ENCODE data around the gene PTPRG. TPM values are rescaled to one million over a fixed set of nuclear protein-coding genes. Genes with fewer than 3 reads are reported as not detected.

PTPRG gene
- total and polyA plus RNA-seq, 2 experiments from 2014 or later = 24.4 to 131 TPM

- TF ChIP-seq ZNF462 (CRISPR knock-in tag; IDR thresholded peaks at IDR 0.05) (no peak), ZNF114 (CRISPR knock-in tag; IDR thresholded peaks at IDR 0.05) (no peak), CREB1 (CRISPR knock-in tag; IDR thresholded peaks at IDR 0.05; ENCODE audit: low read depth) (no peak), EZH2phosphoT487 (IDR thresholded peaks at IDR 0.05; ENCODE audit: unreplicated experiment) (no peak), CTCF (conservative IDR thresholded peaks at IDR 0.05; ENCODE audit: low read depth in 2 of 2) (no peak), ZNF331 (CRISPR knock-in tag; IDR thresholded peaks at IDR 0.05; ENCODE audit: low read depth) (no peak), EZH2 (IDR thresholded peaks at IDR 0.05; ENCODE audit: low read depth, unreplicated experiment) (no peak), STAT1 (IDR thresholded peaks at IDR 0.05; ENCODE audit: unreplicated experiment) (no peak), POLR2AphosphoS5 (IDR thresholded peaks at IDR 0.05; ENCODE audit: low read depth) (no peak)
Observed at GRCh38 chr3:62027241-62027640, 465.9 kb downstream of the PTPRG start (continued).

Measured in GM23338 (cell line).